PC-3 (cell line): ENCODE measurements around the gene LRRC63. TPM values are rescaled to one million over a fixed set of nuclear protein-coding genes. Genes with fewer than 3 reads are reported as not detected.

Source experiments
- ATAC-seq: fragments of 200-7000 bp; cut with Tn5 transposase; 2 replicates; pipeline ENCODE4 v1.9.1; 2020; ENCODE audit warnings: mild to moderate bottlenecking, moderate library complexity
- BruUV-seq: library from RNA; stranded (reverse); fragments of 400-500 nt; replicated peaks from 2 replicates; lab custom pipeline; 2021; lab: Mats Ljungman, UMichigan
- CTCF ChIA-PET: fragments of 300-600 bp; sonication (Branson Sonifier 250); formaldehyde crosslinking; loops from one replicate; lab custom pipeline; 2022; ENCODE audit warnings: antibody characterized with exemption; lab: Charles Lee
- POLR2A ChIA-PET: fragments of 300-600 bp; sonication (Branson Sonifier 250); formaldehyde crosslinking; loops from one replicate; lab custom pipeline; 2022; ENCODE audit warnings: antibody characterized with exemption; ENCODE audit not compliant: unreplicated experiment; lab: Charles Lee
- DNase-seq: peaks from one replicate; pipeline ENCODE4 v3.0.0-alpha.2; 2015
- H2AFZ ChIP-seq: fragments of 300-600 bp; sonication (generic); 2 replicates; pipeline ENCODE4 v1.6.0; 2016; ENCODE audit warnings: antibody characterized with exemption, low read length
- H3F3A ChIP-seq: fragments of 300-600 bp; sonication (generic); one replicate; pipeline ENCODE4 v1.6.0; 2017; ENCODE audit warnings: antibody characterized with exemption, low read length, control low read depth, mild to moderate bottlenecking; ENCODE audit not compliant: unreplicated experiment
- H3K27ac ChIP-seq: fragments of 300-600 bp; sonication (generic); 2 replicates; pipeline ENCODE4 v1.5.1; 2016; ENCODE audit warnings: mild to moderate bottlenecking, low read length
- H3K27me3 ChIP-seq: fragments of 300-600 bp; sonication (generic); 2 replicates; pipeline ENCODE4 v1.6.1; 2016; ENCODE audit warnings: low read length, mixed read lengths
- H3K36me3 ChIP-seq: fragments of 300-600 bp; sonication (generic); 2 replicates; pipeline ENCODE4 v1.6.1; 2016; ENCODE audit warnings: low read depth, mixed run types, low read length, mixed read lengths
- H3K4me1 ChIP-seq: fragments of 300-600 bp; sonication (generic); 2 replicates; pipeline ENCODE4 v1.5.1; 2016; ENCODE audit warnings: low read length; ENCODE audit not compliant: insufficient read depth
- H3K4me2 ChIP-seq: fragments of 300-600 bp; sonication (generic); 2 replicates; pipeline ENCODE4 v1.6.0; 2016; ENCODE audit warnings: low read length
- H3K4me3 ChIP-seq: fragments of 300-600 bp; sonication (generic); 2 replicates; pipeline ENCODE4 v1.5.1; 2016; ENCODE audit warnings: mild to moderate bottlenecking, low read length, mixed read lengths
- H3K79me2 ChIP-seq: fragments of 300-600 bp; sonication (generic); 2 replicates; pipeline ENCODE4 v1.6.1; 2017; ENCODE audit warnings: low read length, mixed read lengths
- H3K9ac ChIP-seq: fragments of 300-600 bp; sonication (generic); 2 replicates; pipeline ENCODE4 v1.6.0; 2016; ENCODE audit warnings: mild to moderate bottlenecking, low read length
- H3K9me2 ChIP-seq: fragments of 300-600 bp; sonication (generic); replicated peaks from 2 replicates; pipeline ENCODE4 v1.6.1; 2016; ENCODE audit warnings: mixed run types, low read length, mixed read lengths
- H3K9me3 ChIP-seq: fragments of 300-600 bp; sonication (generic); 2 replicates; pipeline ENCODE4 v1.6.1; 2016; ENCODE audit warnings: low read length, mixed read lengths
- H4K20me1 ChIP-seq: fragments of 300-600 bp; sonication (generic); 2 replicates; pipeline ENCODE4 v1.6.1; 2016; ENCODE audit warnings: low read length, mixed read lengths
- EZH2 ChIP-seq: fragments of 300-600 bp; sonication (generic); IDR thresholded peaks from one replicate; pipeline ENCODE4 v1.6.1; 2017; ENCODE audit warnings: antibody characterized with exemption, mild to moderate bottlenecking, low read length; ENCODE audit not compliant: unreplicated experiment
- EZH2phosphoT487 ChIP-seq: fragments of 300-600 bp; sonication (generic); IDR thresholded peaks from 2 replicates; pipeline ENCODE4 v1.6.1; 2018; ENCODE audit warnings: mild to moderate bottlenecking, antibody characterized with exemption, low read length, borderline replicate concordance
- intact Hi-C: fragments of 100-400 bp; cut with micrococcal nuclease; formaldehyde crosslinking; loops from 2 replicates; pipeline ENCODE4 v1.9.0; 2023
- total RNA-seq: library from RNA; depleted of rRNA; stranded (reverse); fragments of >200 nt; gene quantifications from 2 replicates; pipeline ENCODE4 v1.2.3, GENCODE V29; 2014
- TF ChIP-seq, protein P1 (sequence below): fragments of 300-600 bp; sonication (generic); conservative IDR thresholded peaks from 2 replicates; pipeline ENCODE4 v1.5.1; 2017; ENCODE audit warnings: antibody characterized with exemption, low read depth, mild to moderate bottlenecking, low read length

LRRC63 gene
- total RNA-seq, 1 experiment from 2014 or later, result 0.26 TPM

DNA sequence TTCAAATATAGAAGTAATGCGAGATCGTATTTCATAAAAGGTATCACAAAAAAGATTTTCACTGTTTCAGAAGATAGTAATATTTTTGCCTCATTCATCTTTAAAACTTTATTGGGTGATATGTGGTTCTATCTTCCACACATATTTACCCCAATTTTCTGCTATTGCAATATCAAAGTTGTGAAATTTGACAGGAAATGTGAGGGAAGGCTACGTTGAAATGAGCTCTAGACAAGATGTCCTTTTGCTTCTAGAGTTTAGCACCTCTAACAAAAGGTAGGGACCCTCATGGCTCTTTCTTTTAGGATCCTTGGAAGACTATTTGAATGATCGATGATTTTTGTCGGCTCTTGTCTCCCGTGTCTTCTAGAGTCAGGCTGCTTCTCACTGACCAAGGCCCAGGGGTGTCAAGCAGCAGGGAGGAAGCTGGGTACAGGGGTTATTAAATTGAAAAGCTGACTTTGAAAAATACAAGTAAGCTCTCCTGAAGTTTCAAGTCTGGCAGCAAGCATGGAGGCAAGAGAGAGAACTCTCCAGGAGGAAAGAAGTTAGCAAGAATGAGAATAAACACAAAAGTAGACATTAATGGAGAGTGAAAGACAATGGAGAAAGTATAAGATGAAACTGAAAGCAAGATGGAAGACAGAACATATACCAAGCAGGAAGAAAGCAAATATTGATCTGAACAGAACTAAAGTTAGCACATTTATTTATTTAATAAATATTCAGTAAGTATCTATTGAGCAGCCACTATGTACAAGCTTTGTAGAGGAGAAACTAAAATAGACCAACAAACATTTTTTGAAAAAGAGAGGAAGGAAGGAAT, 101.9 kb downstream of the LRRC63 start:
- H3F3A ChIP-seq, result no peaks in the 10 kb centered on the region
- no TSS peak for BruUV-seq
- no peak overlapping the region for H3K4me2 ChIP-seq
- no peak overlapping the region for H3K4me3 ChIP-seq
- POLR2A ChIA-PET, result no interaction called here
- no peaks in the 10 kb centered on the region for H3K9me3 ChIP-seq
- no peak overlapping the region for H2AFZ ChIP-seq
- H3K9ac ChIP-seq, result no peak overlapping the region
- H3K27me3 ChIP-seq, result 0 out of 2 replicates have a peak, but pooled peaks cover 2% of the 10 kb centered on the region
- CTCF ChIA-PET, result no interaction called here
- no peak for TF ChIP-seq EZH2
- TF ChIP-seq, protein P1, sequence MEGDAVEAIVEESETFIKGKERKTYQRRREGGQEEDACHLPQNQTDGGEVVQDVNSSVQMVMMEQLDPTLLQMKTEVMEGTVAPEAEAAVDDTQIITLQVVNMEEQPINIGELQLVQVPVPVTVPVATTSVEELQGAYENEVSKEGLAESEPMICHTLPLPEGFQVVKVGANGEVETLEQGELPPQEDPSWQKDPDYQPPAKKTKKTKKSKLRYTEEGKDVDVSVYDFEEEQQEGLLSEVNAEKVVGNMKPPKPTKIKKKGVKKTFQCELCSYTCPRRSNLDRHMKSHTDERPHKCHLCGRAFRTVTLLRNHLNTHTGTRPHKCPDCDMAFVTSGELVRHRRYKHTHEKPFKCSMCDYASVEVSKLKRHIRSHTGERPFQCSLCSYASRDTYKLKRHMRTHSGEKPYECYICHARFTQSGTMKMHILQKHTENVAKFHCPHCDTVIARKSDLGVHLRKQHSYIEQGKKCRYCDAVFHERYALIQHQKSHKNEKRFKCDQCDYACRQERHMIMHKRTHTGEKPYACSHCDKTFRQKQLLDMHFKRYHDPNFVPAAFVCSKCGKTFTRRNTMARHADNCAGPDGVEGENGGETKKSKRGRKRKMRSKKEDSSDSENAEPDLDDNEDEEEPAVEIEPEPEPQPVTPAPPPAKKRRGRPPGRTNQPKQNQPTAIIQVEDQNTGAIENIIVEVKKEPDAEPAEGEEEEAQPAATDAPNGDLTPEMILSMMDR, result no peak
- TF ChIP-seq EZH2phosphoT487, result no peak
- intact Hi-C loops, result no loop called here
- H3K79me2 ChIP-seq, result no peaks in the 10 kb centered on the region
- no peak overlapping the region for H3K27ac ChIP-seq
- no peaks in the 10 kb centered on the region for H3K9me2 ChIP-seq
- ATAC-seq (no peak), DNase-seq (no peak)
- H3K4me1 ChIP-seq, result no peaks in the 10 kb centered on the region
- no peaks in the 10 kb centered on the region for H4K20me1 ChIP-seq
- H3K36me3 ChIP-seq, result no peaks in the 10 kb centered on the region

DNA sequence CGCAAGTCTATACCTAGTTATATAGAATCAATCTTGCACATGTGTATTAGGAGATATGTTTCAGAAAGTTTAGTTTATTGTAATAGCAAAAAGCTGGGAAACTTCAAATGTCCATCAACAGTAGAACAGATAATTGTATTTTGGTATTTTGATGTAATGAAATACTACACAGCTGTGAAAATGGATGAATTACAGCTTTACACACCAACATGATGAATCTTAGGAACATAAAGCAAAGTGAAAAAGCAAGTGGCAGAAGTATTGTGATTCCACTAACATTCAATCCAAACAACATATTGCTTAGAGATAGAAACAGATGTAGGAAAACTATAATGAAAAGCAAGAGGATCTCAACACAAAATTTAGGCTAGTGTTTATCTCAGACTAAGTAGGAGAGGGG, 102.9 kb downstream of the LRRC63 start:
- no peaks in the 10 kb centered on the region for H3K9me2 ChIP-seq
- intact Hi-C loops, result no loop called here
- H3K9ac ChIP-seq, result no peak overlapping the region
- 0 out of 2 replicates have a peak, but pooled peaks cover 2% of the 10 kb centered on the region for H3K27me3 ChIP-seq
- H3K36me3 ChIP-seq, result no peaks in the 10 kb centered on the region
- no peak overlapping the region for H2AFZ ChIP-seq
- no peak overlapping the region for H3K27ac ChIP-seq
- no peaks in the 10 kb centered on the region for H3K9me3 ChIP-seq
- no peaks in the 10 kb centered on the region for H3K4me1 ChIP-seq
- no peak overlapping the region for H3K4me3 ChIP-seq
- TF ChIP-seq, protein P1, result no peak
- TF ChIP-seq EZH2phosphoT487, result no peak
- no peak for TF ChIP-seq EZH2
- POLR2A ChIA-PET, result no interaction called here
- H3K4me2 ChIP-seq, result no peak overlapping the region
- H3F3A ChIP-seq, result no peaks in the 10 kb centered on the region
- H3K79me2 ChIP-seq, result no peaks in the 10 kb centered on the region
- no peak for DNase-seq
- ATAC-seq, result no peak
- BruUV-seq, result no TSS peak
- CTCF ChIA-PET, result no interaction called here
- H4K20me1 ChIP-seq, result no peaks in the 10 kb centered on the region

DNA sequence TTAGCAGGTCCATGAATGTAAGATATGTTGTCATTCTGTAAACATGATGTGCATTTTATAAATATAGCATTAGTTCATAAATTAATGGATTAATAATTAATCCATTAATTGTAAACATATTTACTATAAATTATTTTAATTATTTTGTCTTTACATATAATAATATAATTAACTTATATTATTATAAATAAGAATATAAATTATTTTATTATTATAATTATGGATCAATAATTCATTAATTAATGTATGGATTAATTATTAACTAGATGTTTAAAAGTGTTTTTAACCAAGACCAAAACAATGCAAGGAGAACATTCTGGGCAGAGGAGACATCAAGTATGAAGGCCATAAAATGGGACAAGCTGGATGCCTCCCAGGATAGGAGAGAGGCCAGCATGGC, 103.3 kb downstream of the LRRC63 start:
- no TSS peak for BruUV-seq
- TF ChIP-seq EZH2phosphoT487 (no peak), EZH2 (no peak)
- TF ChIP-seq, protein P1, result no peak
- no peaks in the 10 kb centered on the region for H3K4me1 ChIP-seq
- no peak for ATAC-seq
- ChIA-PET POLR2A (no interaction called here), CTCF (no interaction called here)
- H3K9me2 ChIP-seq, result no peaks in the 10 kb centered on the region
- no peak overlapping the region for H3K4me2 ChIP-seq
- no peak overlapping the region for H3K27ac ChIP-seq
- DNase-seq, result no peak
- no peaks in the 10 kb centered on the region for H3K36me3 ChIP-seq
- H3K27me3 ChIP-seq, result 0 out of 2 replicates have a peak, but pooled peaks cover 2% of the 10 kb centered on the region
- no peak overlapping the region for H3K4me3 ChIP-seq
- H3K9ac ChIP-seq, result no peak overlapping the region
- H3K9me3 ChIP-seq, result no peaks in the 10 kb centered on the region
- no peaks in the 10 kb centered on the region for H4K20me1 ChIP-seq
- H2AFZ ChIP-seq, result no peak overlapping the region
- no peaks in the 10 kb centered on the region for H3F3A ChIP-seq
- intact Hi-C loops, result loop anchor here (5.0 kb wide), 2 partner anchors 153 to 508 kb away; no protein-coding TSS in a partner anchor
- H3K79me2 ChIP-seq, result no peaks in the 10 kb centered on the region
